Tibial artery (tissue), 4 donors: Measurements from ENCODE around the gene MRGPRD.

Source experiments
- DNase-seq, 2 donors: peaks; one replicate each; pipeline ENCODE4 v3.0.0-alpha.2; 2019
- H3K27ac ChIP-seq, 2 donors: fragments of 200-600 bp; sonication (generic) in 1 of 2; 1 replicate in 1 of 2; 2 replicates in 1 of 2; pipeline ENCODE4 v1.5.1; 2018 to 2019; ENCODE audit warnings: mild to moderate bottlenecking in 1 of 2
- H3K27me3 ChIP-seq, 2 donors: fragments of 200-600 bp; sonication (generic) in 1 of 2; one replicate each; pipeline versions ENCODE4 v1.5.1 to v1.6.0; 2016 to 2019
- H3K36me3 ChIP-seq, 3 donors: fragments of 200-600 bp; sonication (generic) in 2 of 3; one replicate each; pipeline ENCODE4 v1.5.1; 2016 to 2019; ENCODE audit warnings: mild to moderate bottlenecking in 2 of 3
- H3K4me1 ChIP-seq, 4 donors: fragments of 200-600 bp; sonication (generic) in 2 of 4; 1 replicate in 3 of 4; 2 replicates in 1 of 4; pipeline ENCODE4 v1.5.1; 2016 to 2019
- H3K4me3 ChIP-seq, 2 donors: fragments of 200-600 bp; sonication (generic) in 1 of 2; 1 replicate in 1 of 2; 2 replicates in 1 of 2; pipeline ENCODE4 v1.5.1; 2018 to 2019; ENCODE audit warnings: mild to moderate bottlenecking in 2 of 2
- H3K9me3 ChIP-seq, 3 donors: fragments of 200-600 bp; sonication (generic) in 1 of 3; one replicate each; pipeline ENCODE4 v1.5.1; 2016 to 2019
- intact Hi-C: fragments of 100-400 bp; cut with DNase I; formaldehyde crosslinking; loops from one replicate; pipeline ENCODE4 v1.15.0; 2023; ENCODE audit warnings: low total_unique reads
- TF ChIP-seq, protein P1 (sequence below), 2 experiments: fragments of 200-600 bp in 1 of 2; fragments of 450-650 bp in 1 of 2; IDR thresholded peaks; one replicate each; pipeline ENCODE4 v1.5.1; 2017 to 2019; ENCODE audit warnings: antibody characterized with exemption in 2 of 2, mild to moderate bottlenecking in 1 of 2, moderate library complexity in 1 of 2

The MRGPRD gene

DNA sequence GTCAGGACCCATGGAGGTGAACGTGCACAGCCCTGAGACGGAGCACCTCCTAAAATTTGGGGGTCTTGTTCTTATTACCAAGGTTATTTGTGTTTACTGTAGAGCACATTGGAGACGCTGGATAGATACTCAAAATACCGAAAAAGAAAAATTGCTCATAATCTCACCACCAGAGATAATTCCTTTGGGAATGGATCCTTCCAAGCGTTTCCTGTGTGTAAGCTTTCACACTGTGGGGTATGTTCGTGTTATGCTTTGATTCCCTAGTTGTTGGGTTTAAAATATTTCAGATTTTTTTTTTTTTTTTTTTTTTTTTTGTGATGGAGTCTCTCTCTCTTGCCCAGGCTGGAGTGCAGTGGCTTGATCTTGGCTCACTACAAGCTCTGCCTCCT, 14.1 kb upstream of the MRGPRD start:
- intact Hi-C loops = no loop called here
- no peak overlapping the region for H3K27ac ChIP-seq
- TF ChIP-seq, protein P1, sequence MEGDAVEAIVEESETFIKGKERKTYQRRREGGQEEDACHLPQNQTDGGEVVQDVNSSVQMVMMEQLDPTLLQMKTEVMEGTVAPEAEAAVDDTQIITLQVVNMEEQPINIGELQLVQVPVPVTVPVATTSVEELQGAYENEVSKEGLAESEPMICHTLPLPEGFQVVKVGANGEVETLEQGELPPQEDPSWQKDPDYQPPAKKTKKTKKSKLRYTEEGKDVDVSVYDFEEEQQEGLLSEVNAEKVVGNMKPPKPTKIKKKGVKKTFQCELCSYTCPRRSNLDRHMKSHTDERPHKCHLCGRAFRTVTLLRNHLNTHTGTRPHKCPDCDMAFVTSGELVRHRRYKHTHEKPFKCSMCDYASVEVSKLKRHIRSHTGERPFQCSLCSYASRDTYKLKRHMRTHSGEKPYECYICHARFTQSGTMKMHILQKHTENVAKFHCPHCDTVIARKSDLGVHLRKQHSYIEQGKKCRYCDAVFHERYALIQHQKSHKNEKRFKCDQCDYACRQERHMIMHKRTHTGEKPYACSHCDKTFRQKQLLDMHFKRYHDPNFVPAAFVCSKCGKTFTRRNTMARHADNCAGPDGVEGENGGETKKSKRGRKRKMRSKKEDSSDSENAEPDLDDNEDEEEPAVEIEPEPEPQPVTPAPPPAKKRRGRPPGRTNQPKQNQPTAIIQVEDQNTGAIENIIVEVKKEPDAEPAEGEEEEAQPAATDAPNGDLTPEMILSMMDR (IDR thresholded peaks at IDR 0.05) = no peak
- H3K4me3 ChIP-seq = no peak overlapping the region
- no peak for DNase-seq
- H3K9me3 ChIP-seq = no peaks in the 10 kb centered on the region
- peaks cover 0 to 4% of the 10 kb centered on the region in 2 donors for H3K27me3 ChIP-seq
- H3K36me3 ChIP-seq = no peaks in the 10 kb centered on the region
- peaks cover 0 to 27% (median 20%) of the 10 kb centered on the region in 4 donors for H3K4me1 ChIP-seq

DNA sequence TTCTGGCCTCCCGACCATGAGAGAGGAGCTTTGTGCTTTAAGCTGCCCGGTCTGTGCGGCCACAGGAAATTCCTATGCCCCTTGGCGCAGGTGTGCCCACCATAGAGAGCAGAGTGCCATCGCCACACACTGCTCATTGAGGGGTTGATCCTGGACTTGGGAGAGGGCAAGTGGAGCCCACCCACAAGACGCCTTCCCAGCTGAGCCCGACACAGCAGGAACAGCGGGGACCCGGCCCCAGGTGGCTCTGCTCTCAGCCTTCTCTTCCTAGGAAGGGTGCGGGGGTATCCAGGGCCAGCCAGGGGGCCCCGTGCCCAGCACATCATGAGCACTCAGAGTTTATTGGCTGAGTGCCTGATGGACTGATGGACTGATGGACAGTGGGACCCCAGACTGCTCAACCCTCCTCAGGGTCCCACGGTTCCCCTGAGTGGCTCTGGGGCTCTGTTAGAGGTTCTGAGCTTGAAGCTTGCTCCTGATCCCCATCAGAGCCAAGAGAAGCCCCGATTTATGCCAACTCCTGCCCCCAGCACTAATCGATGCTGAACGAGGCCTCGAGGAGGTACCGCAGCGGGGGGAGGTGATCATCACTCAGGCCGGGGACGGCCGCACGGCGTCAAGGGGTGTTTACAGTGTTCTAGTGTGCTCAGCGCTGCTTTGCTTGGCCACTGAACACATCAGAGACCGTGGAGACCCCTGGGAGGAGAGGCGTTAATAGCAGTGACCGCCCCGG, 13.5 kb upstream of the MRGPRD start:
- TF ChIP-seq, protein P1 (IDR thresholded peaks at IDR 0.05) = no peak
- no peak overlapping the region for H3K27ac ChIP-seq
- no peaks in the 10 kb centered on the region for H3K9me3 ChIP-seq
- H3K27me3 ChIP-seq = peaks cover 0 to 4% of the 10 kb centered on the region in 2 donors
- peaks cover 0 to 22% (median 14%) of the 10 kb centered on the region in 4 donors for H3K4me1 ChIP-seq
- intact Hi-C loops = no loop called here
- no peaks in the 10 kb centered on the region for H3K36me3 ChIP-seq
- peak in 1 of 2 donors; percentile 55 for DNase-seq
- no peak overlapping the region for H3K4me3 ChIP-seq

DNA sequence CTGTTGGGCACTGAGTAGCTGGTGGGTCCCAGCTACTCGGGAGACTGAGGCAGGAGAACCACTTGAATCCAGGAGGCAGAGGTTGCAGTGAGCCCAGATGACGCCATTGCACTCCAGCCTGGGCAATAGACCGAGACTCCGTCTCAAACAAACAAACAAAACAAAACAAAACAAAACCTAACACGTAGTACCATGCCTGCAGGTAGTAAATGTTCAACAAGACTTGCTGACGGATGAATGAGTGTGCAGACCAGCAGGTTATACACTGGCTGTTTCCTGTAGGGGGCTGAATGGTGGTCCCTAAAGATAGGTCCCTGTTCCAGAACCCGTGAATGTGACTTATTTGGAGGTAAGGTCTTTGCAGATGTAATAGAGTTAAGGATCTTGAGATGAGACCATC, 12.8 kb upstream of the MRGPRD start:
- TF ChIP-seq, protein P1 (IDR thresholded peaks at IDR 0.05) = no peak
- Histone ChIP-seq H3K36me3 (no peaks in the 10 kb centered on the region), H3K27ac (no peak overlapping the region), H3K4me3 (no peak overlapping the region), H3K9me3 (no peaks in the 10 kb centered on the region), H3K4me1 (peaks cover 0 to 14% (median 6%) of the 10 kb centered on the region in 4 donors), H3K27me3 (peaks cover 0 to 4% of the 10 kb centered on the region in 2 donors)
- intact Hi-C loops = no loop called here
- no peak for DNase-seq

DNA sequence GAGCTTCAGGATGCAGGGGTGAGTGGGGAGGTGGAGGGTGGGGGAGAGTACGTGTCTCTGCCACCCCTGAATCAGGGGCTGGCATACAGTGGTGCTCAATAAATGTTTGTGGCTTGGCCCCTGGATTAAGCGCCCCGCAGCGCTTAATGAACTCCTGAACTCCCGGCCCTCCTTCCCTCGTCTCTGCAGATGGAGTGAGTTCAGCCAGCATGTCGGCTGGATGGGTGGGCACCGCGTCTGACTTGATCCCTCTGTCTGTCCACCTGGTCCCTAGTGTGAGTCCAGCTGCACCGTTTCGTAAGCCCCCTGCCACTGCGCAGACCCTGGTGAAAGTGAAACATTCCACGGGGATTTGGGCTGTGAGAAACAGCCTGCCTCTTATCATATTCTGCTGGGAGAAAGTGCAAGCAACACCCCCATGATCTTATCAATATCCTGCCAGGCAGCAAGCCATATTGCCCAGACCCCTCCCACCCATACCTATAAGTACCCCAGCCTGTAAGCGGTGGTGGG, 12.0 kb upstream of the MRGPRD start:
- Histone ChIP-seq H3K9me3 (no peaks in the 10 kb centered on the region), H3K36me3 (no peaks in the 10 kb centered on the region), H3K27me3 (peaks cover 0 to 4% of the 10 kb centered on the region in 2 donors), H3K27ac (no peak overlapping the region), H3K4me3 (no peak overlapping the region), H3K4me1 (peaks cover 0 to 6% (median under 1%) of the 10 kb centered on the region in 4 donors)
- TF ChIP-seq, protein P1 (IDR thresholded peaks at IDR 0.05) = no peak
- intact Hi-C loops = no loop called here
- DNase-seq = peak in 1 of 2 donors; percentile 21

DNA sequence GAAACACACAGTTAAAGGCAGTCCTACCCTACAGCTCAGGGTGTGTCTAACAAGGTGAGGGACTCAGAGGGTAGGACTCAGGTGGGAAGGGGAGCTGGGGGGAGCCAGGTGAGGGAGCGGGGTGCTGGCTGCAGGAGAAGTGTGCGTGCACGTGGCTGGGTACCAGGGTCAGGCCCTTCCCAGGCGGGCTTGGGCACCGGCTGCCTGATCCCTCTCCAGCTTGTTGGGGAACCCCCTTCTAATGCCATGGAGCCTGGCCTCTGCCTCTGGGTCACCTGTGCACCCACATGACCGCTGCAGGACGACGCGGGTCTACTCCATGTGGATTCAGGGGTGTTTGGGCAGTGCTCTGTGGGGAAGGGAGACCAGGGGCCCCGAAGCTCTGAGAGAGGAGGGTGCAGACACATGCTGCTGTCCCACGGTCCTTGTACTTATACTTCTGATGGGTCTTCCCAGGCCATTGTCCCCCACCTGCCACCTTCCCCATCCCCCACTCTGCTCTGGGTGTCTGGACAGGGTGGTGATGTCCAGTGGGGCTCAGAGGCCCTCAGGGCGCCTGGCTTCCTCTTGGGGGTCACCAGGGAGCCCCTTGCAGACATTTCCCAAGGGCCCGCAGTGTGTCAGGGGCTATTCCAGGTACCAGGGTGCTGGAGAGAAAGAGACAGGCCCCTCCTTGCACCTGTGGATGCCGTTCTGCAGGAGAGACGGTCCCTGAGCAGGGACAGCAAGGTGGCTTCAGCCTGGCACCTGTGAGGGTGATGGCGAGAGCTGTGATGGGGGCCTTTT, 10.4 kb upstream of the MRGPRD start:
- Histone ChIP-seq H3K4me1 (peaks cover 0 to 3% (median 0%) of the 10 kb centered on the region in 4 donors), H3K36me3 (no peaks in the 10 kb centered on the region), H3K27me3 (peaks cover 0 to 4% of the 10 kb centered on the region in 2 donors), H3K27ac (no peak overlapping the region), H3K4me3 (no peak overlapping the region), H3K9me3 (no peaks in the 10 kb centered on the region)
- intact Hi-C loops = no loop called here
- TF ChIP-seq, protein P1 (IDR thresholded peaks at IDR 0.05) = no peak
- DNase-seq = peak in 1 of 2 donors; percentile 48
